GM19023 (cell line): ENCODE measurements around the gene CIRBP.

Source experiments
- ATAC-seq: cut with Tn5 transposase; IDR thresholded peaks from one replicate; pipeline ENCODE4 v1.9.1; 2021; ENCODE audit warnings: mild to moderate bottlenecking, moderate library complexity; ENCODE audit not compliant: unreplicated experiment

The CIRBP gene

GRCh38 chr19:1266916-1267476 is 2.1 kb upstream of the CIRBP start:
- ATAC-seq = no peak

- no peak for ATAC-seq
Observed at GRCh38 chr19:1267477-1268225, 1.5 kb upstream of the CIRBP start.

DNA sequence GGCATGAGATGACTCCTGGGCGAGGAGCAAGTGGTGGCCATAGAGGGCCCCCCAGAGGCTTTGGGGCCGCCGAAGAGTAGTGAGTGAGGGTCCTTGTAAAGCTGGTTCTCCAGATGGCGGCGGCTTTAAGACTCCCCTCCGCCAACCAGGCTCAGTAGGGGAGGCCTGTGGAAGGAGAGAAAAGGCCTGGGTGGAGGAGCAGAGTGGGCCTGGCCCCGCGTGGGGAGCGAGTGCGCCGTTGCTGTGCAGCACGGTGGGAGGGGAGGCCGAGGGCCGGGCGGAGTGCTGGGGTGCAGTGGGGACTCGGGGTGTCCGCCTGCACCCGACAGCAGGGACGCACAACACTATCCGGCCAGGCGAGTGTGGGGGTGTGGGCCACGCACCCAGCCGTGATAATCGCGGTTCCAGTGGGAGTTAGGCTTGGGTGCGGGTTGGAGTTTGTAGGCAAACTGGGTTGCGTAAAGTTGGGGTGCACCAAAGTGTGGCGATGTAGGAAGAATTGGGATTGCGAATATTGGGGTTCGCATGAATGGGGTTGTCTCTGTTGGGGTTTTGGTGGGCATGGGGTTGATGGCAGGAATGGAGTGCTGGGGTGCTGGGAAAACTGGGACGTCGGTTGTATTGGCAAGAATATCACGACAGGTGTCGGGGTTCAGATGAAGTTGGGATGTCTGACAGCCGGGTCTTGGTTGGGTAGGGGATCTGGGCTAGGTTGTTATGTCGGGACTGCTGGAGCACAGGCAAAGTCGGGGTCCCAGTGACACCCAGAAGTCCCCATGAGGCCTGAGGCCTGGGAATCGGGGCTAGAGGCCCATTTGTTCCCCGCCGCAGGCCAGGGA is 687 bp upstream of the CIRBP start:
- ATAC-seq = no peak

DNA sequence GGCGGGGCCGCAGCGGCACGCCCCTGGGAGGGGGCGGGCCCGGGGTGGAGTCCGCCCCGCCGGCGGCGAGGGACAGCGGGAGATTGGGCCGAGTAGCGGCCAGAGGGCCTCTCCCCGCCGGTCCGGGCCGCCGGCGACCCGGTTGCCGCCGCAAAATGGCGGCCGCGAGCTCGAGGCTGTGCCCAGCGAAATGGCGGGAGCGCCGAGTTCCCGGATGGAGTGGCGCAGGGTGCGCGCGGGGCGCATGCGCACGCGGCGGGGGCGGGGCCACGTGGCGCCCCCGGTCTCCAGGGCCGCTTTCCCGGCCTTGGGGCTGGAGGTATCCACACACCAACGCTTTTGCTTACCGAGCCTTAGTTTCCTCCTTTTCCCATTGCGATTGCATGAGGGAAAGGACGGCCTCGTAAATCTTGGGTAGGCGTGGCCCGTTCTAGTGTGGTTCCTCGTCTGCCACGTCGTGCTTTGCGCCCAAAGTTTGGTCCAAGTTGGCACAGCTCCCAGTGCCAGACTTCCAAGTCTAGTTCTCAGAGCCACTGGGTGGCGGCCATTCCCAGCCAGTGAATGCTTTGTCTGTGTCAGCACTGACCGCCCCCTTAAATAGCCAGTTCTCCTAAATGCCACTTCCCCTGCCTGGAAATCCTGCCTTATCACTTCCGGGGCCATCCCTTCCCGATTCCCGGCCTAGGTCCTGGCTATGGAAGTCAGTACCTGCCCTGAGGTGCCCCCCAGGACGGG is 513 bp downstream of the CIRBP start:
- ATAC-seq = peak; percentile 33

DNA sequence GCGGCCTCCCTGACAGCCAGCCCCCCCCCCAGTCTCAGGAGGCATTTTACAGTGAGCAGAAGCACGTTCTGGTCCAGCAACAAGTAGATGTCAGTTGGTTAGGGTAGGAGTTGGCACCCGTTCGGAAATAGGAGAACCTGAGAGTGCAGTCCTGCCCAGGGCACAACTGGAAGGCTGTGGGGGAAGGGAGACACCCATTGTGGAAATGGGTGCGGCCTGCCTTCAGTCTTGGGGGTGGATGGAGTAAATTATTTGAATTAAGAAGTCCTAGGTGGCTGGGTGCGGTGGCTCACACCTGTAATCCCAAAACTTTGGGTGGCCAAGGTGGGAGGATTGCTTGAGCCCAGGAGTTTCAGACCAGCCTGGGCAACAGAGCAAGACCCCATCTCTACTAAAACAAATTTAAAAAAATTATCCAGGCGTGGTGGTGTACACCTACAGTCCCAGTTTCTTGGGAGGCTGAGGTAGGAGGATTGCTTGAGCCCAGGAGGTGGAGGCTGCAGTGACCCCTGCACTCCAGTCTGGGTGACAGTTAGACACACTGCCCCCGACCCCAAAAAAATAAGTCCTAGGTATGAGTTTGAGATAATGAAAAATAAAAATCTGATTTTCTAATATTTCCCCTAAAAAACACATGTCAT is 1.2 kb downstream of the CIRBP start:
- ATAC-seq = no peak

GRCh38 chr19:1270854-1271527 is 1.9 kb downstream of the CIRBP start:
- ATAC-seq = no peak

- no peak for ATAC-seq
Observed at GRCh38 chr19:1271528-1272422, 2.6 kb downstream of the CIRBP start.

DNA sequence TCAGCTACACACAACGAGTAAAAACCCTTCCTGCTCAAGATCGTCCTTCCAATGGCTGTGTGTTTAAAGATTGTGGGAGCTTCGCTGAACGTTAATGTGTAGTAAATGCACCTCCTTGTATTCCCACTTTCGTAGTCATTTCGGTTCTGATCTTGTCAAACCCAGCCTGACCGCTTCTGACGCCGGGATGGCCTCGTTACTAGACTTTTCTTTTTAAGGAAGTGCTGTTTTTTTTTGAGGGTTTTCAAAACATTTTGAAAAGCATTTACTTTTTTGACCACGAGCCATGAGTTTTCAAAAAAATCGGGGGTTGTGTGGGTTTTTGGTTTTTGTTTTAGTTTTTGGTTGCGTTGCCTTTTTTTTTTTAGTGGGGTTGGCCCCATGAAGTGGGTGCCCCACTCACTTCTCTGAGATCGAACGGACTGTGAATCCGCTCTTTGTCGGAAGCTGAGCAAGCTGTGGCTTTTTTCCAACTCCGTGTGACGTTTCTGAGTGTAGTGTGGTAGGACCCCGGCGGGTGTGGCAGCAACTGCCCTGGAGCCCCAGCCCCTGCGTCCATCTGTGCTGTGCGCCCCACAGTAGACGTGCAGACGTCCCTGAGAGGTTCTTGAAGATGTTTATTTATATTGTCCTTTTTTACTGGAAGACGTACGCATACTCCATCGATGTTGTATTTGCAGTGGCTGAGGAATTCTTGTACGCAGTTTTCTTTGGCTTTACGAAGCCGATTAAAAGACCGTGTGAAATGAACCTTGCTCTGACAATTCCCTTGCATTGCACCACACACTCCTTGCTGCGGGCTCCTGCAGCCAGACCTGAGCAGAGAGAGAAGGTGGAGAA is 3.5 kb downstream of the CIRBP start:
- ATAC-seq = no peak

DNA sequence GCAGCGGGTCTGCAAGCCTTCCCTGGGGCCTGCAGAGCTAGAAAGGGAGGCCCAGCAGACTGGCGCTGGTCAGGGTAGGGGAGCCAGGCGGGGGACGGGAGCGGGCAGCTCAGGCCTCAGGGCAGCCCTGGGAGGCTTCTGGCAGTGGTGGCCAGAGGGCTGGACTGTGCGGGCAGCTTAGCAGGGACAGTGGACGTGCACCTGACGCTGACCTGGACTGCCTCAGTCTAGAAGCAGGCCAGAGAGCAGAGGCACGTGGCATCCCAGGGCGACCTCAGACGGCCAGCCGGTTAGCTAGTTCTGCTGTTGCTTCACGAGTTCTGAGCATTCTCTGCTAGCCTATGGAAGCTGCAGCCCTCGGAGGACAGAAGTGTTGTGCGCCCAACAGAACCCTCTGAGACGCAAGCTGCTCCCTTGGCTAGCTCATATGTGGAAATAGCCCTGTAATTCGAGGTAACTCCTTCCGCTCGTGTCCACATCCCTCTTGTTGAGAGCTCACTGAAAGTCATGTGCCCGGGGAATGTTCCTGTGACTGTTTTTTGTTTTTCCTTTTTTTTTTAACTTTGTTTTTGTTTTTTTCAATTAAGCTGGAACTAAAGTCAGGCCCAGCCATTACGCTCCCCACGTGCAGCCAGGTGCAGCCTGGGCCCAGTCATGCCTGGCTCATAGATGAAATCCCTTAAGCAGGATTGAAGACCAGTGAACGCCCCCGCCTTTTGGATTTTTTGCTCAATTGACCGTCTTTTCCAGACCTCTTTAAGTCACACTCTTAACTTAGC is 4.3 kb downstream of the CIRBP start:
- no peak for ATAC-seq

DNA sequence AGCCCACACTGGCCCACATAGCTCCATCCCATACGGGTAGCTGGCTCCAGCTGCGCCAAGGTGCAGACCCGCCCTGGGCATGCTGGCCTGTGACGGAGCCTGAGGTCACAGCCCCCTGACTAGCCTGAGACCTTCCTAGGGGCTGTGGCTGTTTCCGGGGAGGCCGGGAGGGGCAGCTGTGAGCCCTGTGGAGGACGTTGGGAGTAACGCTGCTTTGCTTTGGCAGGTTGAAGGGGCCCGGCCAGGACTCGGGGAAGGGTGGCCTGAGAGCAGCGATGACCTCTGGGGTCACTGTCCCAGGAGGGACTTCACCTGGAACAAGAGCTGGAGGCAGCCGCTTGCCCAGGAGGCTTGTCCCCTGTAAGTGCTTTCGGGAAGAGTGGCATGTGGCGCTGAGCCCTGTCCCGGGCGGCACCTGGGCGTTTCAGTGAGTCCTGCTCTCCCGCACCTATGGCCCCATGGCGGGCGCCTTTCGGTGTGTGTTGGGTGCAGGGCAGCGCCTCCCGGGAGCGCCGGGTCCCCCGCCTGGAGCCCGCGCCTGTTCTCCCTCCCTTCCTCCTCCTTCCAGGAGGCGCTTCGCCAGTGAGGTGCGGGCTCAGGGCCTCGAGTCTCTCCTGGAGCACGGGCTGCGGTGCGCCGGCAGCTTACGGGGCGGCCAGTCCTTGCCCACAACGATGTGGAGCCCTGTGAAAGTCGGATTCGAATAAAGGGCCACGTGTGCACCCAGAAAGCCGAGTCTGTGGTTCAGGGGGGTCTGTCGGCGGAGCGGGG is 5.1 kb downstream of the CIRBP start:
- no peak for ATAC-seq

DNA sequence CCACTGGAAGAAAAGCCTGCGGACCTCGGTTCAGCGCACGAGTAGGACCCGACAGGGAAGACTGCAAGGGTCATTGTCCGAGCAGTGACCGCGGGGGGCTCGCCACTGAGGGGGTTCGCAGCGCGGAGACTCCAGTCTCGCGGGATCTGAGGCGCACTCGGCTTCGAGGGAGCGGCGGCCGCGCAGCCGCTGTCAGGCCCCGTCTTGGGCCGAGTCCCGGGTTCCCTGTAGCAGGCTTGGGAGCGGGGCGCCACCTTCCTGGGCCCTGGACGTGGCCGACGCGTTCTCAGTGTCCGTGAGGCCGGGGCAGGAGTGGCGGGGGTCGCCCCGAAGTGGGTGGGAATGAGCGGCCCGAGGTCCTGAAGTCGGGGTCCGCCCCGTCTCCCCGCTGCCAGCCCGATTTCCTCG is 5.7 kb downstream of the CIRBP start:
- no peak for ATAC-seq

DNA sequence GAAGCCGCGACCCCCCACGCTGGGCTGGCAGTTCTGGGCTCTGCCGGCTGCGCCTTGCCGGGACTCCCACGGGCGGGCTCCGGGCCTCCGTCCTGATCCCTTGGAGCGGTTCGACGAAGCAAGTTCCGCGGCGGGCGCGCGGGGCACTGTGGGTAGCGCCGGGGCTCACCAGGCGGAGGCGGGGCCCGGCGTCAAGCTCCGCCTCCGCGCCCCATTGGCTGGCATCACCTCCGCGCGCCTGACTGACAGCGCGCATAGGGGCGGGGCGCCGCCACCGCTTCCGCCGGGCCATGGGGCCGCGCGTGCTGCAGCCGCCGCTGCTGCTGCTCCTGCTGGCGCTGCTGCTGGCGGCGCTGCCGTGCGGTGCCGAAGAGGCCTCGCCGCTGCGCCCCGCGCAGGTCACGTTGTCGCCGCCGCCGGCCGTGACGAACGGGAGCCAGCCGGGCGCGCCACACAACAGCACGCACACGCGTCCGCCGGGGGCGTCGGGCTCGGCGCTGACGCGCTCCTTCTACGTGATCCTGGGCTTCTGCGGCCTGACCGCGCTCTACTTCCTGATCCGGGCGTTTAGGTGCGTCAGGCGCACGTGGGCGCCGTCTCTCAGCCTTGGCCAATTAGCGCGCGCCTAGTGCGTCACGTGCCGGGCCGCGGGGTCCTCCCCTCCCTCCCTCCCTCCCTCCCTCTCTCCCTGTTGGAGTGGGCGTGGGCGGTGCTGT is 6.3 kb downstream of the CIRBP start, which contains the start of gene FAM174C:
Gene FAM174C, plus strand, starts transcription at position 271 of the 716 bp plus-strand sequence. Its CDS starts 20 bp downstream, at position 291.
- ATAC-seq = peak; percentile 74

- ATAC-seq = no peak
Observed at GRCh38 chr19:1275976-1276627, 7.0 kb downstream of the CIRBP start.

DNA sequence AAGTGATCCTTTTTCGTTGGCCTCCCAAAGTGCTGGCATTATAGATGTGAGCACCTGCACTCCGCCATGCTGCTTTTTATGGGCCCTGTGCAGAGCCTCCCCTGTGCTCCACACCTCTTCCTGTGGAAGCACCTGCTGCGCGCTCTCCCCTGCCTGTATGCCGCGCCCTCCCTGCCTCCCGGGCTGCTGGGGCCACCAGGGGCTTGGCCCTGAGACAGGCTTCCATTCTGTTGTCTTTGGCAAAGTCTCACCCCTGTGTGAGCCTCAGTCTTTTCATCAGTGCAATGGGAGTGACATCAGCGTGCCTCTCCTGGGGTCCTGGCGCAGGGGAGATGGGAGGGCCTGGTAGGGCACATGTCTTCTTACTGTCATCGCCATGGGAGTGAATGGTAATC is 7.5 kb downstream of the CIRBP start:
- ATAC-seq = no peak

GRCh38 chr19:1277061-1277460 is 7.9 kb downstream of the CIRBP start:
- no peak for ATAC-seq
